Measurements from ENCODE around the gene MRPS18B. TPM values are rescaled to one million over a fixed set of nuclear protein-coding genes. Genes with fewer than 3 reads are reported as not detected.

Gene MRPS18B
- total RNA-seq (2012; rRNA removed), result 71.7 and 82.3 TPM in 2 replicates
- 51.2 and 59.8 TPM in 2 replicates for polyA plus RNA-seq (2012; rRNA removed)
- polyA plus RNA-seq (2012; cell fraction: cytosol; rRNA removed), result 39.5 and 39.8 TPM in 2 replicates
- polyA plus RNA-seq (2012; cell fraction: nucleus; rRNA removed; ENCODE audit: low replicate concordance), result 11.0 and 12.8 TPM in 2 replicates
- Bru-seq, nascent RNA, result percentile 61 among the genes with signal in this experiment
- percentile 68 among the genes with signal in this experiment for BruChase-seq, experiment 1, labeled RNA remaining after a 6-hour chase
- percentile 57 among the genes with signal in this experiment for BruChase-seq, experiment 2, labeled RNA remaining after a 2-hour chase
- long read RNA-seq, transcript MRPS18B-206 (7 exons, 1,532 nt), result major isoform, 38 of 57 reads
- long read RNA-seq, partial matches to known transcripts, result 16 of 57 reads
- long read RNA-seq, other reads (novel, unspliced or antisense), result 3 of 57 reads

GRCh38 chr6:30617565-30618269, at the start of gene MRPS18B:
MRPS18B (plus strand) TSS chr6:30617840; CDS start chr6:30617866, 26 bp downstream.
- Histone ChIP-seq H3K18ac (ENCODE audit: low read depth, low read length) (peak within 1 kb of the TSS; percentile 91), H2BK20ac (ENCODE audit: low read depth, low read length) (peak within 1 kb of the TSS; percentile 96), H2BK120ac (ENCODE audit: low read depth, low read length) (peak within 1 kb of the TSS; percentile 96), H3K36me3 (ENCODE audit: control insufficient read depth, insufficient read depth, low read length) (peaks cover 19% of the 10 kb centered on the region), H3K4me3 (ENCODE audit: insufficient read depth, low read depth, low read length) (peak within 1 kb of the TSS; percentile 73), H3K9me1 (ENCODE audit: insufficient read depth, low read length) (peaks cover 5% of the 10 kb centered on the region), H4K5ac (ENCODE audit: low read depth, low read length) (peak within 1 kb of the TSS; percentile 97), H2AK5ac (ENCODE audit: low read depth, low read length) (peak within 1 kb of the TSS; percentile 99), H3K23ac (ENCODE audit: low read depth, low read length) (peak within 1 kb of the TSS; percentile 99), H4K8ac (ENCODE audit: low read depth in 2 of 2, low read length in 2 of 2) (peak within 1 kb of the TSS; percentile 87 to 100), H2BK5ac (ENCODE audit: low read depth, low read length, poor library complexity, severe bottlenecking) (peak within 1 kb of the TSS; percentile 92), H3K56ac (ENCODE audit: extremely low read depth, insufficient read depth, low read length) (peak within 1 kb of the TSS; percentile 100), H3K27ac (ENCODE audit: insufficient read depth, low read length) (peak within 1 kb of the TSS; percentile 91), H3K4me2 (ENCODE audit: low read depth, low read length) (peak within 1 kb of the TSS; percentile 96), H3K79me1 (ENCODE audit: low read depth in 1 of 2, low read length in 2 of 2) (peaks cover 20 to 48% of the 10 kb centered on the region in 2 experiments), H3K4ac (ENCODE audit: low read depth, low read length) (peak within 1 kb of the TSS; percentile 99), H2AK9ac (replicated peaks; ENCODE audit: low read depth, low read length, poor library complexity) (peak within 1 kb of the TSS; percentile 100), H4K20me1 (ENCODE audit: insufficient read depth, low read length) (peaks cover 25% of the 10 kb centered on the region), H3K27me3 (ENCODE audit: control insufficient read depth, insufficient read depth, low read length) (no peaks in the 10 kb centered on the region), H3K4me1 (ENCODE audit: control insufficient read depth, insufficient read depth, low read length) (peaks cover 6% of the 10 kb centered on the region), H4K91ac (ENCODE audit: insufficient read depth, low read depth, low read length) (peak within 1 kb of the TSS; percentile 99), H3K9ac (ENCODE audit: low read depth, low read length) (peak within 1 kb of the TSS; percentile 99), H3K14ac (replicated peaks; ENCODE audit: low read depth, low read length) (peak within 1 kb of the TSS; percentile 99), H3K9me3 (ENCODE audit: control insufficient read depth, insufficient read depth, low read length) (no peaks in the 10 kb centered on the region), H2AFZ (replicated peaks; ENCODE audit: low read length, poor library complexity) (peak within 1 kb of the TSS; percentile 90), H2BK15ac (ENCODE audit: low read depth, low read length) (peak within 1 kb of the TSS; percentile 88)
- dilution Hi-C loops (cut with HindIII; ENCODE audit: low sequenced_read_pairs, unreplicated experiment), result no loop called here
- CTCF ChIA-PET, result interaction anchor here (0.7 to 1.4 kb wide), 2 partner anchors 36 to 55 kb away, joined by 3 to 4 read pairs; partner anchors contain the start of gene DHX16
- in situ Hi-C loops (cut with MboI; ENCODE audit: low sequenced_read_pairs), result no loop called here
- 0% methylated on average over 26 of the region's 34 CpGs; no CpG with 5 or more reads in 1 of the 2 experiments for WGBS, 2 experiments (ENCODE audit: extremely low coverage in 2 of 2, insufficient read length in 1 of 2)
- POLR2A ChIA-PET (ENCODE audit: unreplicated experiment), result interaction anchor here (0.6 to 1.0 kb wide), 2 partner anchors 8 to 47 kb away, joined by 4 to 5 read pairs; partner anchors contain the start of gene ATAT1
- intact Hi-C loops (cut with micrococcal nuclease), result loop anchor here (1.0 to 2.0 kb wide), 2 partner anchors 9 to 103 kb away; partner anchors contain the start of genes ATAT1 and TUBB
- DNase-seq (peak; percentile 98), ATAC-seq (ENCODE audit: low read depth) (peak; percentile 83)
- TSS peak; percentile 91 for BruUV-seq (replicated peaks)
- TF ChIP-seq FOS (IDR thresholded peaks at IDR 0.05; ENCODE audit: low read depth, low read length) (no peak), BHLHE40 (IDR thresholded peaks at IDR 0.05; ENCODE audit: low read depth, low read length) (no peak), RCOR1 (IDR thresholded peaks at IDR 0.05; ENCODE audit: insufficient replicate concordance, low read length) (no peak), CHD1 (IDR thresholded peaks at IDR 0.05; ENCODE audit: low read depth, low read length) (no peak), MAFK (IDR thresholded peaks at IDR 0.05; ENCODE audit: low read depth, low read length) (peak; percentile 31; the same call in 1 of the 2 replicates), RAD21 (IDR thresholded peaks at IDR 0.05; ENCODE audit: low read length) (no peak), POLR2A (IDR thresholded peaks at IDR 0.05; ENCODE audit: low read depth, low read length) (no peak), RFX5 (IDR thresholded peaks at IDR 0.05; ENCODE audit: low read depth, low read length) (no peak), NFE2L2 (IDR thresholded peaks at IDR 0.05; ENCODE audit: low read depth, low read length) (no peak), MAZ (IDR thresholded peaks at IDR 0.05; ENCODE audit: borderline replicate concordance, low read depth, low read length) (peak; percentile 25; the same call in 1 of the 2 replicates), MXI1 (IDR thresholded peaks at IDR 0.05; ENCODE audit: borderline replicate concordance, low read depth, low read length) (peak; percentile 99)
- TF ChIP-seq, protein P1, sequence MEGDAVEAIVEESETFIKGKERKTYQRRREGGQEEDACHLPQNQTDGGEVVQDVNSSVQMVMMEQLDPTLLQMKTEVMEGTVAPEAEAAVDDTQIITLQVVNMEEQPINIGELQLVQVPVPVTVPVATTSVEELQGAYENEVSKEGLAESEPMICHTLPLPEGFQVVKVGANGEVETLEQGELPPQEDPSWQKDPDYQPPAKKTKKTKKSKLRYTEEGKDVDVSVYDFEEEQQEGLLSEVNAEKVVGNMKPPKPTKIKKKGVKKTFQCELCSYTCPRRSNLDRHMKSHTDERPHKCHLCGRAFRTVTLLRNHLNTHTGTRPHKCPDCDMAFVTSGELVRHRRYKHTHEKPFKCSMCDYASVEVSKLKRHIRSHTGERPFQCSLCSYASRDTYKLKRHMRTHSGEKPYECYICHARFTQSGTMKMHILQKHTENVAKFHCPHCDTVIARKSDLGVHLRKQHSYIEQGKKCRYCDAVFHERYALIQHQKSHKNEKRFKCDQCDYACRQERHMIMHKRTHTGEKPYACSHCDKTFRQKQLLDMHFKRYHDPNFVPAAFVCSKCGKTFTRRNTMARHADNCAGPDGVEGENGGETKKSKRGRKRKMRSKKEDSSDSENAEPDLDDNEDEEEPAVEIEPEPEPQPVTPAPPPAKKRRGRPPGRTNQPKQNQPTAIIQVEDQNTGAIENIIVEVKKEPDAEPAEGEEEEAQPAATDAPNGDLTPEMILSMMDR (conservative IDR thresholded peaks at IDR 0.05; ENCODE audit: low read depth, low read length), result no peak
- TF ChIP-seq, protein P2, sequence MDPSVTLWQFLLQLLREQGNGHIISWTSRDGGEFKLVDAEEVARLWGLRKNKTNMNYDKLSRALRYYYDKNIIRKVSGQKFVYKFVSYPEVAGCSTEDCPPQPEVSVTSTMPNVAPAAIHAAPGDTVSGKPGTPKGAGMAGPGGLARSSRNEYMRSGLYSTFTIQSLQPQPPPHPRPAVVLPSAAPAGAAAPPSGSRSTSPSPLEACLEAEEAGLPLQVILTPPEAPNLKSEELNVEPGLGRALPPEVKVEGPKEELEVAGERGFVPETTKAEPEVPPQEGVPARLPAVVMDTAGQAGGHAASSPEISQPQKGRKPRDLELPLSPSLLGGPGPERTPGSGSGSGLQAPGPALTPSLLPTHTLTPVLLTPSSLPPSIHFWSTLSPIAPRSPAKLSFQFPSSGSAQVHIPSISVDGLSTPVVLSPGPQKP (IDR thresholded peaks at IDR 0.05; ENCODE audit: borderline replicate concordance, low read depth, low read length), result no peak

Data from IMR-90 (cell line).